CD14-positive monocyte (primary cell): Measurements from ENCODE around the gene SRPRB. TPM values are rescaled to one million over a fixed set of nuclear protein-coding genes. Genes with fewer than 3 reads are reported as not detected.

Experiments used
- DNase-seq, 3 donors: peaks; one replicate each; pipeline ENCODE4 v3.0.0-alpha.2; 2011 to 2022
- H2AFZ ChIP-seq: 2 replicates; pipeline ENCODE4 v1.6.0; 2012; ENCODE audit warnings: mild to moderate bottlenecking, low read depth, low read length, inconsistent platforms; ENCODE audit not compliant: insufficient read depth, poor library complexity, severe bottlenecking
- H3K27ac ChIP-seq, 2 donors: 1 replicate in 1 of 2; 2 replicates in 1 of 2; pipeline ENCODE4 v1.5.1; 2012 to 2013; ENCODE audit warnings: low read length in 2 of 2, control low read depth in 1 of 2, inconsistent platforms in 1 of 2, low read depth in 1 of 2, mild to moderate bottlenecking in 1 of 2
- H3K27me3 ChIP-seq, 2 donors: one replicate each; pipeline versions ENCODE4 v1.6.0 to v1.6.1; 2011 to 2013; ENCODE audit warnings: low read length in 2 of 2; ENCODE audit not compliant: control insufficient read depth in 2 of 2, insufficient read depth in 2 of 2
- H3K36me3 ChIP-seq, 2 donors: replicated peaks in 1 of 2; 1 replicate in 1 of 2; 2 replicates in 1 of 2; pipeline versions ENCODE4 v1.5.1 to v1.6.1; 2012 to 2013; ENCODE audit warnings: low read length in 2 of 2, control low read depth in 1 of 2, inconsistent platforms in 1 of 2, mild to moderate bottlenecking in 1 of 2; ENCODE audit not compliant: insufficient read depth in 2 of 2, control insufficient read depth in 1 of 2
- H3K4me1 ChIP-seq, 2 donors: 1 replicate in 1 of 2; 2 replicates in 1 of 2; pipeline versions ENCODE4 v1.5.1 to v1.6.1; 2012 to 2013; ENCODE audit warnings: low read length in 2 of 2, control low read depth in 1 of 2, inconsistent platforms in 1 of 2, mild to moderate bottlenecking in 1 of 2, moderate library complexity in 1 of 2; ENCODE audit not compliant: insufficient read depth in 2 of 2, control insufficient read depth in 1 of 2
- H3K4me2 ChIP-seq: replicated peaks from 2 replicates; pipeline ENCODE3; 2012; ENCODE audit warnings: low read length, moderate library complexity, mild to moderate bottlenecking; ENCODE audit not compliant: poor library complexity, severe bottlenecking; ENCODE audit errors: extremely low read depth
- H3K4me3 ChIP-seq, 3 experiments: fragments of 200-600 bp in 1 of 3; sonication (generic) in 1 of 3; replicated peaks in 1 of 3; 1 replicate in 2 of 3; 2 replicates in 1 of 3; pipeline ENCODE4 v1.5.1; 2011 to 2013; ENCODE audit warnings: low read length in 3 of 3, mild to moderate bottlenecking in 3 of 3, control low read depth in 2 of 3, low read depth in 2 of 3, inconsistent platforms in 1 of 3, moderate library complexity in 1 of 3
- H3K79me2 ChIP-seq: 2 replicates; pipeline ENCODE4 v1.6.0; 2012; ENCODE audit warnings: mild to moderate bottlenecking, control low read depth, inconsistent platforms, low read length, moderate library complexity; ENCODE audit not compliant: insufficient read depth
- H3K9ac ChIP-seq: 2 replicates; pipeline ENCODE4 v1.6.0; 2017; ENCODE audit warnings: low read length, mild to moderate bottlenecking; ENCODE audit not compliant: insufficient read depth, poor library complexity, severe bottlenecking
- H3K9me3 ChIP-seq, 2 donors: replicated peaks in 1 of 2; 1 replicate in 1 of 2; 2 replicates in 1 of 2; pipeline versions ENCODE4 v1.5.1 to v1.6.1; 2012 to 2013; ENCODE audit warnings: low read length in 2 of 2, control low read depth in 1 of 2; ENCODE audit not compliant: control insufficient read depth in 1 of 2, insufficient read depth in 1 of 2
- H4K20me1 ChIP-seq: 2 replicates; pipeline ENCODE4 v1.6.0; 2012; ENCODE audit warnings: mild to moderate bottlenecking, low read length, control low read depth, moderate library complexity; ENCODE audit not compliant: insufficient read depth
- H3K27ac Mint-ChIP-seq, 7 donors: one replicate each; pipeline ENCODE4 v1.8.0; 2020; ENCODE audit warnings: mild to moderate bottlenecking in 7 of 7, mixed read lengths in 7 of 7, moderate library complexity in 6 of 7, inconsistent platforms in 2 of 7
- H3K27me3 Mint-ChIP-seq, 3 donors: one replicate each; pipeline ENCODE4 v1.8.0; 2021 to 2022; ENCODE audit warnings: low read depth in 3 of 3, mild to moderate bottlenecking in 3 of 3, mixed read lengths in 3 of 3, moderate library complexity in 3 of 3, inconsistent platforms in 1 of 3
- H3K36me3 Mint-ChIP-seq, 2 donors: one replicate each; pipeline ENCODE4 v1.8.0; 2020; ENCODE audit warnings: mixed read lengths in 2 of 2, inconsistent platforms in 1 of 2, mild to moderate bottlenecking in 1 of 2
- H3K4me1 Mint-ChIP-seq: one replicate; pipeline ENCODE4 v1.8.0; 2020; ENCODE audit warnings: mild to moderate bottlenecking, mixed read lengths
- H3K4me3 Mint-ChIP-seq, 2 donors: one replicate each; pipeline ENCODE4 v1.8.0; 2020; ENCODE audit warnings: mild to moderate bottlenecking in 2 of 2, mixed read lengths in 2 of 2, moderate library complexity in 1 of 2
- H3K9me3 Mint-ChIP-seq, 7 donors: one replicate each; pipeline ENCODE4 v1.8.0; 2020 to 2022; ENCODE audit warnings: mixed read lengths in 7 of 7, mild to moderate bottlenecking in 6 of 7, moderate library complexity in 6 of 7, inconsistent platforms in 2 of 7
- CTCF ChIP-seq: fragments of 200-600 bp; IDR thresholded peaks from one replicate; pipeline ENCODE4 v1.8.0; 2022; ENCODE audit warnings: antibody characterized with exemption, mild to moderate bottlenecking
- WGBS: methylation state at CpG from one replicate; pipeline ENCODE4 v1.1.5; 2013; ENCODE audit warnings: missing lambda C conversion rate; ENCODE audit not compliant: insufficient coverage; 5-methylcytosine and 5-hydroxymethylcytosine counted together
- intact Hi-C, 2 donors: fragments of 100-400 bp; cut with micrococcal nuclease; formaldehyde crosslinking; loops; one replicate each; pipeline versions ENCODE4 v1.15.0 to v1.15.1; 2023
- polyA plus RNA-seq, 3 donors: library from polyadenylated mRNA; depleted of rRNA in 1 of 3; unstranded in 2 of 3; stranded (reverse) in 1 of 3; fragments of 300-500 nt in 2 of 3; fragments of >200 nt in 1 of 3; fragmentation: Illumina TruSeq in 2 of 3; gene quantifications; 1 replicate in 2 of 3; 2 replicates in 1 of 3; pipeline ENCODE4 v1.2.3, GENCODE V29; 2012 to 2021

SRPRB gene
- polyA plus RNA-seq, 3 donors = 6.1 to 30.6 (median 29.9) TPM

- Mint-ChIP-seq H3K27me3 (peaks cover 0 to 11% (median 1%) of the 10 kb centered on the region in 3 donors), H3K36me3 (peaks cover 3 to 11% of the 10 kb centered on the region in 2 donors), H3K27ac (no peak overlapping the region), H3K4me3 (no peak overlapping the region), H3K4me1 (no peaks in the 10 kb centered on the region), H3K9me3 (no peaks in the 10 kb centered on the region)
- Histone ChIP-seq H3K79me2 (no peaks in the 10 kb centered on the region), H3K4me1 (no peaks in the 10 kb centered on the region), H3K36me3 (peaks cover 3 to 12% of the 10 kb centered on the region in 2 donors), H2AFZ (no peak overlapping the region), H3K9ac (no peak overlapping the region), H3K27ac (no peak overlapping the region), H3K4me2 (no peak overlapping the region), H3K4me3 (no peak overlapping the region), H3K9me3 (no peaks in the 10 kb centered on the region), H3K27me3 (no peaks in the 10 kb centered on the region), H4K20me1 (no peaks in the 10 kb centered on the region)
- no peak for DNase-seq
- WGBS = 84% methylated on average over 2 of the region's 3 CpGs
- intact Hi-C loops = no loop called here
- no peak for TF ChIP-seq CTCF
Measured at GRCh38 chr3:133829310-133829707, 23.7 kb downstream of the SRPRB start.

- intact Hi-C loops = no loop called here
- no peak overlapping the region for H2AFZ ChIP-seq
Measured at GRCh38 chr3:133830071-133830470, 24.5 kb downstream of the SRPRB start.

More at GRCh38 chr3:133830071-133830470, 24.5 kb downstream of the SRPRB start:
- Mint-ChIP-seq H3K9me3 (no peaks in the 10 kb centered on the region), H3K27ac (no peak overlapping the region), H3K4me3 (no peak overlapping the region), H3K4me1 (no peaks in the 10 kb centered on the region), H3K36me3 (peaks cover 0 to 6% of the 10 kb centered on the region in 2 donors), H3K27me3 (peaks cover 0 to 11% (median 1%) of the 10 kb centered on the region in 3 donors)
- no peak overlapping the region for H3K27ac ChIP-seq
- no peak for DNase-seq
- H3K9me3 ChIP-seq = no peaks in the 10 kb centered on the region
- H3K4me1 ChIP-seq = no peaks in the 10 kb centered on the region
- no peaks in the 10 kb centered on the region for H4K20me1 ChIP-seq
- H3K4me2 ChIP-seq = no peak overlapping the region
- no peak for TF ChIP-seq CTCF
- no peak overlapping the region for H3K4me3 ChIP-seq
- WGBS = 98% methylated on average over 3 of the region's 3 CpGs
- H3K79me2 ChIP-seq = no peaks in the 10 kb centered on the region
- H3K9ac ChIP-seq = no peak overlapping the region
- H3K36me3 ChIP-seq = peaks cover 0 to 5% of the 10 kb centered on the region in 2 donors
- H3K27me3 ChIP-seq = no peaks in the 10 kb centered on the region
